GM23338 (cell line): ENCODE measurements around the gene MYBPC2. TPM values are rescaled to one million over a fixed set of nuclear protein-coding genes. Genes with fewer than 3 reads are reported as not detected.

Experiments
- ATAC-seq: fragments of 200-7000 bp; cut with Tn5 transposase; 3 replicates; pipeline ENCODE4 v1.9.1; 2020
- DNase-seq: peaks from one replicate; pipeline ENCODE4 v3.0.0-alpha.2; 2015; ENCODE audit warnings: low spot score
- H2AFZ ChIP-seq: fragments of 200-600 bp; sonication (generic); 2 replicates; pipeline ENCODE4 v1.8.0; 2016; ENCODE audit warnings: antibody characterized with exemption, mild to moderate bottlenecking, moderate library complexity
- H3F3A ChIP-seq: fragments of 200-600 bp; sonication (generic); replicated peaks from 2 replicates; pipeline ENCODE4 v1.8.0; 2017; ENCODE audit warnings: antibody characterized with exemption, mixed run types, low read depth
- H3K27ac ChIP-seq: fragments of 200-600 bp; sonication (generic); 2 replicates; pipeline ENCODE4 v1.6.1; 2016; ENCODE audit warnings: low read depth
- H3K27me3 ChIP-seq: fragments of 200-600 bp; sonication (generic); 2 replicates; pipeline ENCODE4 v1.8.0; 2016; ENCODE audit warnings: mild to moderate bottlenecking, mixed run types, moderate library complexity; ENCODE audit not compliant: insufficient read depth
- H3K36me3 ChIP-seq: fragments of 200-600 bp; sonication (generic); 2 replicates; pipeline ENCODE4 v1.8.0; 2016; ENCODE audit warnings: mild to moderate bottlenecking; ENCODE audit not compliant: insufficient read depth
- H3K4me1 ChIP-seq: fragments of 200-600 bp; sonication (generic); 2 replicates; pipeline ENCODE4 v1.8.0; 2016; ENCODE audit warnings: mild to moderate bottlenecking, moderate library complexity; ENCODE audit not compliant: insufficient read depth
- H3K4me2 ChIP-seq: fragments of 200-600 bp; sonication (generic); 2 replicates; pipeline ENCODE4 v1.7.1; 2017; ENCODE audit warnings: mixed run types
- H3K4me3 ChIP-seq: fragments of 200-600 bp; sonication (generic); 2 replicates; pipeline ENCODE4 v1.6.1; 2016; ENCODE audit warnings: mixed run types
- H3K79me2 ChIP-seq: fragments of 200-600 bp; sonication (generic); replicated peaks from 2 replicates; pipeline ENCODE4 v1.8.0; 2017; ENCODE audit warnings: mild to moderate bottlenecking; ENCODE audit not compliant: insufficient read depth
- H3K9me2 ChIP-seq: fragments of 200-600 bp; sonication (generic); 2 replicates; pipeline ENCODE4 v1.8.0; 2017; ENCODE audit not compliant: insufficient read depth
- H4K20me1 ChIP-seq: fragments of 200-600 bp; sonication (generic); replicated peaks from 2 replicates; pipeline ENCODE4 v1.8.0; 2017; ENCODE audit warnings: mild to moderate bottlenecking; ENCODE audit not compliant: insufficient read depth
- H3K27ac Mint-ChIP-seq: 2 replicates; pipeline ENCODE4 v1.8.0; 2020; ENCODE audit warnings: inconsistent platforms, mild to moderate bottlenecking, moderate library complexity, mixed read lengths
- H3K27me3 Mint-ChIP-seq: 3 replicates; pipeline ENCODE4 v1.8.0; 2022; ENCODE audit warnings: low read depth, mild to moderate bottlenecking, moderate library complexity, mixed read lengths, inconsistent platforms; ENCODE audit not compliant: insufficient read depth, poor library complexity
- H3K36me3 Mint-ChIP-seq: 3 replicates; pipeline ENCODE4 v1.8.0; 2021; ENCODE audit warnings: low read depth, mild to moderate bottlenecking, inconsistent platforms, moderate library complexity, mixed read lengths
- H3K4me1 Mint-ChIP-seq: 3 replicates; pipeline ENCODE4 v1.8.0; 2020; ENCODE audit warnings: mild to moderate bottlenecking, inconsistent platforms, mixed read lengths
- H3K4me3 Mint-ChIP-seq: 3 replicates; pipeline ENCODE4 v1.8.0; 2021; ENCODE audit warnings: moderate library complexity, mild to moderate bottlenecking, inconsistent platforms, mixed read lengths
- H3K9me3 Mint-ChIP-seq: 3 replicates; pipeline ENCODE4 v1.8.0; 2020; ENCODE audit warnings: moderate library complexity, mild to moderate bottlenecking, inconsistent platforms, mixed read lengths
- CREB1 ChIP-seq: fragments of 250-450 bp; sonication (Bioruptor Pico); IDR thresholded peaks from 2 replicates; pipeline ENCODE4 v1.5.0; 2020; ENCODE audit warnings: low read depth, mild to moderate bottlenecking, moderate library complexity
- EZH2 ChIP-seq: fragments of 200-600 bp; sonication (generic); IDR thresholded peaks from one replicate; pipeline ENCODE4 v1.8.0; 2017; ENCODE audit warnings: antibody characterized with exemption, mild to moderate bottlenecking, low read depth; ENCODE audit not compliant: unreplicated experiment
- EZH2phosphoT487 ChIP-seq: fragments of 200-600 bp; sonication (generic); IDR thresholded peaks from one replicate; pipeline ENCODE4 v1.8.1; 2018; ENCODE audit warnings: antibody characterized with exemption; ENCODE audit not compliant: unreplicated experiment
- JUNB ChIP-seq: IDR thresholded peaks from one replicate; pipeline ENCODE4 v1.6.1; 2016; ENCODE audit warnings: antibody characterized with exemption; ENCODE audit not compliant: unreplicated experiment
- NANOG ChIP-seq: IDR thresholded peaks from 2 replicates; pipeline ENCODE4 v1.6.1; 2016; ENCODE audit warnings: antibody characterized with exemption, borderline replicate concordance
- POLR2AphosphoS5 ChIP-seq: IDR thresholded peaks from 2 replicates; pipeline ENCODE4 v1.6.1; 2016; ENCODE audit warnings: antibody characterized with exemption, low read depth
- STAT1 ChIP-seq: IDR thresholded peaks from one replicate; pipeline ENCODE4 v1.6.1; 2016; ENCODE audit warnings: antibody characterized with exemption; ENCODE audit not compliant: unreplicated experiment
- ZNF114 ChIP-seq: fragments of 250-450 bp; sonication (Bioruptor Pico); IDR thresholded peaks from 2 replicates; pipeline ENCODE4 v1.5.0; 2020; ENCODE audit warnings: mild to moderate bottlenecking, moderate library complexity
- ZNF331 ChIP-seq: fragments of 250-450 bp; sonication (Bioruptor Pico); IDR thresholded peaks from 2 replicates; pipeline ENCODE4 v1.5.0; 2020; ENCODE audit warnings: low read depth, mild to moderate bottlenecking, moderate library complexity
- polyA plus RNA-seq: library from polyadenylated mRNA; unstranded; fragments of >200 nt; fragmentation: Nextera tagmentation; extraction: Ambion mirVana; gene quantifications from 2 replicates; pipeline ENCODE4 v1.2.1, GENCODE V29; 2016
- total RNA-seq: library from RNA; depleted of rRNA; stranded (reverse); fragments of >200 nt; shearing (Covaris generic); gene quantifications from 2 replicates; pipeline ENCODE4 v1.2.3, GENCODE V29; 2014
- TF ChIP-seq, protein P1 (sequence below): fragments of 250-450 bp; sonication (Bioruptor Pico); IDR thresholded peaks from 2 replicates; pipeline ENCODE4 v1.5.0; 2020; ENCODE audit warnings: mild to moderate bottlenecking, moderate library complexity
- TF ChIP-seq, protein P2 (sequence below): IDR thresholded peaks from one replicate; pipeline ENCODE4 v1.6.1; 2018; ENCODE audit warnings: antibody characterized with exemption; ENCODE audit not compliant: unreplicated experiment
- TF ChIP-seq, protein P3 (sequence below): IDR thresholded peaks from 2 replicates; pipeline ENCODE4 v1.6.1; 2016; ENCODE audit warnings: antibody characterized with exemption

MYBPC2 gene
- total and polyA plus RNA-seq, 2 experiments from 2014 or later: 4.2 to 5.9 TPM

DNA sequence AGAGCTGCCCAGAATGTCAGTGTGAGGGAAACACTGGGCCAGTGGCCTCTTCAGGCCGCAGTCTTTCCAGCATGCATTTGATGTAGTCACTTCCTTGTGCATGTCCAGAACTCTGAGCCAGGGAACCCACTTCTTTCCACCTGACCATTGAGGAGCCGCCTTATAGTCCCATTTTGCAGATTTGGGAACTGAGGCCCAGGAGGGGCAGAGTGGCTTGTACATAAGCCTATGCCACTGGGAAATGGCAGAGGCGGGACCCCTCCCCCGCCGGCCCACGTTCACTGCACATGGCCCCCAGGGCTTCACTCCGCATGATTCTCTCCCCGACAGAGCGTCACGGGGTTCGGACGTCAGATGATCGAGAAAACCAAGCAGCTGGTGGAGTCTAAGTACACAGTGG, 19.6 kb upstream of the MYBPC2 start:
- peaks cover 49% of the 10 kb centered on the region for H3K36me3 Mint-ChIP-seq
- peaks cover 4% of the 10 kb centered on the region for H3F3A ChIP-seq
- H3K79me2 ChIP-seq: no peaks in the 10 kb centered on the region
- no peak for DNase-seq
- peaks cover 8% of the 10 kb centered on the region for H3K27me3 Mint-ChIP-seq
- H3K4me2 ChIP-seq: no peak overlapping the region
- no peaks in the 10 kb centered on the region; the same call in 1 of the 2 replicates for H3K36me3 ChIP-seq
- no peaks in the 10 kb centered on the region; the same call in 2 of the 3 replicates for H3K9me3 Mint-ChIP-seq
- H3K4me3 Mint-ChIP-seq: no peak overlapping the region
- no peaks in the 10 kb centered on the region for H3K27me3 ChIP-seq
- H4K20me1 ChIP-seq: no peaks in the 10 kb centered on the region; the same call in 1 of the 2 replicates
- no peak overlapping the region for H3K27ac ChIP-seq
- peaks cover 6% of the 10 kb centered on the region; the same call in 2 of the 3 replicates for H3K4me1 Mint-ChIP-seq
- ATAC-seq: no peak
- no peak overlapping the region for H3K4me3 ChIP-seq
- H3K27ac Mint-ChIP-seq: no peak overlapping the region
- peaks cover 7% of the 10 kb centered on the region; the same call in 1 of the 2 replicates for H3K4me1 ChIP-seq
- no peaks in the 10 kb centered on the region for H3K9me2 ChIP-seq
- TF ChIP-seq EZH2phosphoT487 (no peak), NANOG (no peak), ZNF114 (CRISPR knock-in tag) (no peak), CREB1 (CRISPR knock-in tag) (no peak), ZNF331 (CRISPR knock-in tag) (no peak), EZH2 (no peak), POLR2AphosphoS5 (no peak), STAT1 (no peak), JUNB (no peak)
- TF ChIP-seq, protein P1, sequence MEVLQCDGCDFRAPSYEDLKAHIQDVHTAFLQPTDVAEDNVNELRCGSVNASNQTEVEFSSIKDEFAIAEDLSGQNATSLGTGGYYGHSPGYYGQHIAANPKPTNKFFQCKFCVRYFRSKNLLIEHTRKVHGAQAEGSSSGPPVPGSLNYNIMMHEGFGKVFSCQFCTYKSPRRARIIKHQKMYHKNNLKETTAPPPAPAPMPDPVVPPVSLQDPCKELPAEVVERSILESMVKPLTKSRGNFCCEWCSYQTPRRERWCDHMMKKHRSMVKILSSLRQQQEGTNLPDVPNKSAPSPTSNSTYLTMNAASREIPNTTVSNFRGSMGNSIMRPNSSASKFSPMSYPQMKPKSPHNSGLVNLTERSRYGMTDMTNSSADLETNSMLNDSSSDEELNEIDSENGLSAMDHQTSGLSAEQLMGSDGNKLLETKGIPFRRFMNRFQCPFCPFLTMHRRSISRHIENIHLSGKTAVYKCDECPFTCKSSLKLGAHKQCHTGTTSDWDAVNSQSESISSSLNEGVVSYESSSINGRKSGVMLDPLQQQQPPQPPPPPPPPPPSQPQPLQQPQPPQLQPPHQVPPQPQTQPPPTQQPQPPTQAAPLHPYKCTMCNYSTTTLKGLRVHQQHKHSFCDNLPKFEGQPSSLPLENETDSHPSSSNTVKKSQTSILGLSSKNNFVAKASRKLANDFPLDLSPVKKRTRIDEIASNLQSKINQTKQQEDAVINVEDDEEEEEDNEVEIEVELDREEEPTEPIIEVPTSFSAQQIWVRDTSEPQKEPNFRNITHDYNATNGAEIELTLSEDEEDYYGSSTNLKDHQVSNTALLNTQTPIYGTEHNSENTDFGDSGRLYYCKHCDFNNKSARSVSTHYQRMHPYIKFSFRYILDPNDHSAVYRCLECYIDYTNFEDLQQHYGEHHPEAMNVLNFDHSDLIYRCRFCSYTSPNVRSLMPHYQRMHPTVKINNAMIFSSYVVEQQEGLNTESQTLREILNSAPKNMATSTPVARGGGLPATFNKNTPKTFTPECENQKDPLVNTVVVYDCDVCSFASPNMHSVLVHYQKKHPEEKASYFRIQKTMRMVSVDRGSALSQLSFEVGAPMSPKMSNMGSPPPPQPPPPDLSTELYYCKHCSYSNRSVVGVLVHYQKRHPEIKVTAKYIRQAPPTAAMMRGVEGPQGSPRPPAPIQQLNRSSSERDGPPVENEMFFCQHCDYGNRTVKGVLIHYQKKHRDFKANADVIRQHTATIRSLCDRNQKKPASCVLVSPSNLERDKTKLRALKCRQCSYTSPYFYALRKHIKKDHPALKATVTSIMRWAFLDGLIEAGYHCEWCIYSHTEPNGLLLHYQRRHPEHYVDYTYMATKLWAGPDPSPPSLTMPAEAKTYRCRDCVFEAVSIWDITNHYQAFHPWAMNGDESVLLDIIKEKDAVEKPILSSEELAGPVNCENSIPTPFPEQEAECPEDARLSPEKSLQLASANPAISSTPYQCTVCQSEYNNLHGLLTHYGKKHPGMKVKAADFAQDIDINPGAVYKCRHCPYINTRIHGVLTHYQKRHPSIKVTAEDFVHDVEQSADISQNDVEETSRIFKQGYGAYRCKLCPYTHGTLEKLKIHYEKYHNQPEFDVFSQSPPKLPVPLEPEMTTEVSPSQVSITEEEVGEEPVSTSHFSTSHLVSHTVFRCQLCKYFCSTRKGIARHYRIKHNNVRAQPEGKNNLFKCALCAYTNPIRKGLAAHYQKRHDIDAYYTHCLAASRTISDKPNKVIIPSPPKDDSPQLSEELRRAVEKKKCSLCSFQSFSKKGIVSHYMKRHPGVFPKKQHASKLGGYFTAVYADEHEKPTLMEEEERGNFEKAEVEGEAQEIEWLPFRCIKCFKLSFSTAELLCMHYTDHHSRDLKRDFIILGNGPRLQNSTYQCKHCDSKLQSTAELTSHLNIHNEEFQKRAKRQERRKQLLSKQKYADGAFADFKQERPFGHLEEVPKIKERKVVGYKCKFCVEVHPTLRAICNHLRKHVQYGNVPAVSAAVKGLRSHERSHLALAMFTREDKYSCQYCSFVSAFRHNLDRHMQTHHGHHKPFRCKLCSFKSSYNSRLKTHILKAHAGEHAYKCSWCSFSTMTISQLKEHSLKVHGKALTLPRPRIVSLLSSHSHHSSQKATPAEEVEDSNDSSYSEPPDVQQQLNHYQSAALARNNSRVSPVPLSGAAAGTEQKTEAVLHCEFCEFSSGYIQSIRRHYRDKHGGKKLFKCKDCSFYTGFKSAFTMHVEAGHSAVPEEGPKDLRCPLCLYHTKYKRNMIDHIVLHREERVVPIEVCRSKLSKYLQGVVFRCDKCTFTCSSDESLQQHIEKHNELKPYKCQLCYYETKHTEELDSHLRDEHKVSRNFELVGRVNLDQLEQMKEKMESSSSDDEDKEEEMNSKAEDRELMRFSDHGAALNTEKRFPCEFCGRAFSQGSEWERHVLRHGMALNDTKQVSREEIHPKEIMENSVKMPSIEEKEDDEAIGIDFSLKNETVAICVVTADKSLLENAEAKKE (CRISPR knock-in tag): no peak
- TF ChIP-seq, protein P2, sequence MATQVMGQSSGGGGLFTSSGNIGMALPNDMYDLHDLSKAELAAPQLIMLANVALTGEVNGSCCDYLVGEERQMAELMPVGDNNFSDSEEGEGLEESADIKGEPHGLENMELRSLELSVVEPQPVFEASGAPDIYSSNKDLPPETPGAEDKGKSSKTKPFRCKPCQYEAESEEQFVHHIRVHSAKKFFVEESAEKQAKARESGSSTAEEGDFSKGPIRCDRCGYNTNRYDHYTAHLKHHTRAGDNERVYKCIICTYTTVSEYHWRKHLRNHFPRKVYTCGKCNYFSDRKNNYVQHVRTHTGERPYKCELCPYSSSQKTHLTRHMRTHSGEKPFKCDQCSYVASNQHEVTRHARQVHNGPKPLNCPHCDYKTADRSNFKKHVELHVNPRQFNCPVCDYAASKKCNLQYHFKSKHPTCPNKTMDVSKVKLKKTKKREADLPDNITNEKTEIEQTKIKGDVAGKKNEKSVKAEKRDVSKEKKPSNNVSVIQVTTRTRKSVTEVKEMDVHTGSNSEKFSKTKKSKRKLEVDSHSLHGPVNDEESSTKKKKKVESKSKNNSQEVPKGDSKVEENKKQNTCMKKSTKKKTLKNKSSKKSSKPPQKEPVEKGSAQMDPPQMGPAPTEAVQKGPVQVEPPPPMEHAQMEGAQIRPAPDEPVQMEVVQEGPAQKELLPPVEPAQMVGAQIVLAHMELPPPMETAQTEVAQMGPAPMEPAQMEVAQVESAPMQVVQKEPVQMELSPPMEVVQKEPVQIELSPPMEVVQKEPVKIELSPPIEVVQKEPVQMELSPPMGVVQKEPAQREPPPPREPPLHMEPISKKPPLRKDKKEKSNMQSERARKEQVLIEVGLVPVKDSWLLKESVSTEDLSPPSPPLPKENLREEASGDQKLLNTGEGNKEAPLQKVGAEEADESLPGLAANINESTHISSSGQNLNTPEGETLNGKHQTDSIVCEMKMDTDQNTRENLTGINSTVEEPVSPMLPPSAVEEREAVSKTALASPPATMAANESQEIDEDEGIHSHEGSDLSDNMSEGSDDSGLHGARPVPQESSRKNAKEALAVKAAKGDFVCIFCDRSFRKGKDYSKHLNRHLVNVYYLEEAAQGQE: no peak
- TF ChIP-seq, protein P3, sequence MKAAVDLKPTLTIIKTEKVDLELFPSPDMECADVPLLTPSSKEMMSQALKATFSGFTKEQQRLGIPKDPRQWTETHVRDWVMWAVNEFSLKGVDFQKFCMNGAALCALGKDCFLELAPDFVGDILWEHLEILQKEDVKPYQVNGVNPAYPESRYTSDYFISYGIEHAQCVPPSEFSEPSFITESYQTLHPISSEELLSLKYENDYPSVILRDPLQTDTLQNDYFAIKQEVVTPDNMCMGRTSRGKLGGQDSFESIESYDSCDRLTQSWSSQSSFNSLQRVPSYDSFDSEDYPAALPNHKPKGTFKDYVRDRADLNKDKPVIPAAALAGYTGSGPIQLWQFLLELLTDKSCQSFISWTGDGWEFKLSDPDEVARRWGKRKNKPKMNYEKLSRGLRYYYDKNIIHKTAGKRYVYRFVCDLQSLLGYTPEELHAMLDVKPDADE: no peak
- H2AFZ ChIP-seq: no peak overlapping the region
